ENCODE measurements around the gene AGA.
A peak's percentile ranks its signal among the peaks of the same experiment; 100 is the strongest.

The AGA gene

GRCh38 chr4:177441061-177441802 lies 1.0 kb downstream of the AGA start:
- TF ChIP-seq CTCF (IDR thresholded peaks at IDR 0.05; ENCODE audit: low read depth, low read length) = peak; percentile 6
- peak; percentile 36 for DNase-seq (ENCODE audit: low read depth, low spot score)
- in situ Hi-C loops (cut with HindIII; ENCODE audit: low sequenced_read_pairs) = no loop called here
- peak overlapping the region; percentile 72 for H3K4me3 ChIP-seq (ENCODE audit: low read depth, low read length)

- in situ Hi-C loops (cut with HindIII; ENCODE audit: low sequenced_read_pairs) = no loop called here
- DNase-seq (ENCODE audit: low read depth, low spot score) = no peak
- no peak for TF ChIP-seq CTCF (IDR thresholded peaks at IDR 0.05; ENCODE audit: low read depth, low read length)
- no peak overlapping the region for H3K4me3 ChIP-seq (ENCODE audit: low read depth, low read length)
These were observed 5.8 kb downstream of the AGA start for GRCh38 chr4:177436456-177436855.

- H3K4me3 ChIP-seq (ENCODE audit: low read depth, low read length) = no peak overlapping the region
- no peak for DNase-seq (ENCODE audit: low read depth, low spot score)
- in situ Hi-C loops (cut with HindIII; ENCODE audit: low sequenced_read_pairs) = no loop called here
- TF ChIP-seq CTCF (IDR thresholded peaks at IDR 0.05; ENCODE audit: low read depth, low read length) = no peak
These were observed 7.6 kb downstream of the AGA start for GRCh38 chr4:177434667-177435066.

GRCh38 chr4:177427192-177427591 lies 15.0 kb downstream of the AGA start:
- DNase-seq (ENCODE audit: low read depth, low spot score) = peak; percentile 54
- no peak for TF ChIP-seq CTCF (IDR thresholded peaks at IDR 0.05; ENCODE audit: low read depth, low read length)
- in situ Hi-C loops (cut with HindIII; ENCODE audit: low sequenced_read_pairs) = no loop called here
- no peak overlapping the region for H3K4me3 ChIP-seq (ENCODE audit: low read depth, low read length)

GRCh38 chr4:177419434-177419833 lies 22.8 kb downstream of the AGA start:
- no peak for TF ChIP-seq CTCF (IDR thresholded peaks at IDR 0.05; ENCODE audit: low read depth, low read length)
- in situ Hi-C loops (cut with HindIII; ENCODE audit: low sequenced_read_pairs) = no loop called here
- no peak overlapping the region for H3K4me3 ChIP-seq (ENCODE audit: low read depth, low read length)
- DNase-seq (ENCODE audit: low read depth, low spot score) = no peak

- no peak for TF ChIP-seq CTCF (IDR thresholded peaks at IDR 0.05; ENCODE audit: low read depth, low read length)
- H3K4me3 ChIP-seq (ENCODE audit: low read depth, low read length) = no peak overlapping the region
- no peak for DNase-seq (ENCODE audit: low read depth, low spot score)
- in situ Hi-C loops (cut with HindIII; ENCODE audit: low sequenced_read_pairs) = no loop called here
These were observed 28.6 kb downstream of the AGA start for GRCh38 chr4:177413656-177414055.

Measured in astrocyte of the spinal cord (primary cell).